ENCODE measurements around the gene SUPT3H.
"Not testable (repeated sequence)": the region's sequence is repeated elsewhere in the genome, so short reads cannot be mapped to it uniquely, and the experiment has no call there.

SUPT3H gene

DNA sequence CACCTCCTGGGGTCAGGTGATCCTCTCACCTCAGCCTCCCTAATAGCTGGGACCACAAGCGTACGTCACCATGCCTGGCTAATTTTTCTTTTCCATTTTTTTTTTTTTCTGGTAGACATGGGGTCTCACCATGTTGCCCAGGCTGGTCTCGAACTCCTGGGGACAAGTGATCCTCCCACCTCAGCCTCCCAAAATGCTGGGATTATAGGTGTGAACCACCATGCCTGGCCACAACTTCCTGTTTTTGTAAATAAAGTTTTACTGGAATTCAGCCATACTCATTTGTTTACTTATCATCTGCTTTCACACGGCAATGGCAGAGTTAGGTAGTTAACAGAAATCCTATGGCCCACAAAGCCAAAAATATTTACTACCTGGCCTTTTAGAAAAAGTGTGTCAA, 57.4 kb downstream of the SUPT3H start:
- no peak for DNase-seq

DNA sequence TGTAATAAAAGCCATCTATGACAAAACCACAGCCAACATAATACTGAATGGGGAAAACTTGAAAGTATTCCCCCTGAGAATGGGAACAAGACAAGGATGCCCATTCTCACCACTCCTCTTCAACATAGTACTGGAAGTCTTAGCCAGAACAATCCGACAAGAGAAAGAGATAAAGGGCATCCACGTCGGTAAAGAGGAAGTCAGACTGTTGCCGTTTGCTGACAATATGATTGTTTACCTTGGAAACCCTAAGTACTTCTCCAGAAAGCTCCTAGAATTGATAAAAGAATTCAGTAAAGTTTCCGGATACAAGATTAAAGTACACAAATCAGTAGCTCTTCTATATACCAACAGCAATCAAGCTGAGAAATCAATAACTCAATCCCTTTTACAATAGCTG, 63.6 kb downstream of the SUPT3H start:
- no peak for DNase-seq

DNA sequence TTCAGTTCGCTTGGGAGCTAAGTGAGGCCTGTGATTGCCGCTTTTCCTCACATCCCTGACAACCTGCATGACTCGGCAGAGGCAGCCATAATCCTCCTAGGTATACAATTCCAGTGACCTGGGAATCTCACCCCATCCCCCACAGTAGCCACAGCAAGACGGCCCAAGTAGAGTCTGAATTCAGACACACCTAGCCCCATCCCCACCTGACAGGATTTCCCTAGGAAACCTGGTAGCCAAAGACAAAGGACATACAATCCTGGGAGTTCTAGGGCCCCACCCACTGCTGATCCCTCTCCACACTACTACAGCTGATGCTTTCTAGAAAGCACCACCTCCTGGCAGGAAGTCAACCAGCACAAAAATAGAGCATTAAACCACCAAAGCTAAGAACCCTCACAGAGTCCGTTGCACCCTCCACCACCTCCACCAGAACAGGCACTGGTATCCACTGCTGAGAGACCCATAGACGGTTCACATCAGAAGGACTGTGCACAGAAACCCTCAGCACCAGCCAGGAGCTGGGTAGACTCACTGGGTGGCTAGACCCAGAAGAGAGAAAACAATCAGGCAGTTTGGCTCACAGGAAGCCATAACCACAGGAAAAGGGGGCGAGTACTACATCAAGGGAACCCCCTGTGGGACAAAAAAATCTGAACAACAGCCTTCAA, 67.5 kb downstream of the SUPT3H start:
- no peak for DNase-seq

DNA sequence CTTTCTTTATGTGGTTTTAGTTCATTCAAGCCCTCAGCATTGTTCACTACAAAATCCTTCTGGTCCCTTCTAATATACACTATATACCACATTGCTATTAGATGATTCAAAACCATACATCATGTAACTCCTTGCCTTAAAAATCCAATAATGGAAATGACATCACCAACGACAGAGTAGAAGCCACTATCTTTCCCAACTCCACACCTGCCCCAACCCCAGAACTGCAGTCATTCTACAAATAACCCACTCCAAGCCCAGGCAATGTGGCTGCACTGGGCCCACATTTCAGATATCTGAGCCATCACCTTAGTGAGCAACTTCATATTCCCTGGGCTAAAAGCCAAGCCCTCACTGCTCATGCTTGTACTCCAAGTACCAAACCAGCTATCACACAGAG, 72.2 kb downstream of the SUPT3H start:
- DNase-seq = no peak

DNA sequence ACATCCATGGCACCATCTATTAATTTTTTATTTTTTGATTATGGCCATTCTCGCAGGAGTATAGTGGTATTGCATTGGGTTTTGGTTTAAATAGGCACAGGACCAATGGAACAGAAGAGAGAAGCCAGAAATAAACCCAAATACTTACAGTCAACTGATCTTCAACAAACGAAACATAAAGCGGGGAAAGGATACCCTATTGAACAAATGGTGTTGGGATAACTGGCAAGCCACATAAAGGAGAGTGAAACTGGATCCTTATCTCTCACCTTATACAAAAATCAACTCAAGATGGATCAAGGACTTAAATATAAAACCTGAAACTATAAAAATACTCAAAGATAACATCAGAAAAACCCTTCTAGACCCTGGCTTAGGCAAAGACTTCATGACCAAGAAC, 74.9 kb downstream of the SUPT3H start:
- no peak for DNase-seq

DNA sequence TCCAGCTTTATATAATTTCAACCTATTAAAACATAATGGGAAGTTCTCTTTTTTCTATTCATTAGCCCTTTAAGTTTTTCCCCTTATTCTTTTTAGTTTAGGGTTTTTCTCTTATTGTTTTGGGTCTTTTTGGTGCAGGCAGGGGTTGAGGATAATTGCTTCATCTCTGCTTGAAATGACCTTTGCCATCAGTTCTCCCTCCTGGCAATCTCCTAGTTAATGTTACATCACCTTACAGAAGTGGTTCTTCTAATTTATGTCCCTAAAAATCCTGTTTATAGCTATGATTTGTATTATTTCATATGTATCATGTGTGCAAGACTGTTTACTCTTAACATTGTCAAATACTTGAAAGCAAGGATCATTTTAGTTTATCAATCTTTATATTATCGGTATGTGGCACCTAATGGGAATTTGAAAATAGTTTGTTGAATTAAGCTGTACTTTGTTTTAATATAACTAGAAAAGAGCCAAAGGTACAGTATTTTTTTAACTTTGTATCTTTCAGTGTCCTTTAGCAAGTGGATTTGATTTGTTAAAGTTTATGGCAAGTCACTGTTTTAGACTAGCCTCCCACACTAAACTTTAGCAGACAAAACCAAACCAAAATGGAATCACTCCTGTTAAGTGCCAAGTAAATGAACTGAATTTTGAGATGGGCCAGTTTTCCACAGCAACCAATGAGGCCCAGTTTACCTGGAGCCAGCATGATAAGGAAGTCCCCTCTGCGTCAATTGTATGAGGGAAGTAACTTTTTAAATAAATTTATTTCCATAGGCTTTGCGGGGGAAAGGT, 76.2 kb downstream of the SUPT3H start:
- DNase-seq = no peak

DNA sequence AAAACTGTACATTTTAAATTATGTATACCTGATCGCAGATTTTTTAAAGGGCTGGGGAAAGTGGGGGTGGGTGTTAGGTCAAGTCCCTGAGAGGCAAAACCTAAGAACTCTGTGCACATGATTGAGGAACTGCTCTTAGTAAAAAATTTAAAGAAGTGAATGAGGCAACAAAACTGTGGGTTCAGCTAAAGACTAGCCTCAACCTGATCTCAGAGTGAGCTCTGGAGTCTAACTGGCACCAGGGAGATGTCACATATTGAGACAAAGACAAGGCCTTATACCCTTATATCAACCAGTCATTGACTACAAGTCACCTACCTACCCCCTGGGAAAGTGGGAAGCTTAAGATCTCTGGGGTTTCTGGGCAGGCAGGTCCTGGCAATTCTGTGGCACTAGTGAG, 77.0 kb downstream of the SUPT3H start:
- DNase-seq = no peak

DNA sequence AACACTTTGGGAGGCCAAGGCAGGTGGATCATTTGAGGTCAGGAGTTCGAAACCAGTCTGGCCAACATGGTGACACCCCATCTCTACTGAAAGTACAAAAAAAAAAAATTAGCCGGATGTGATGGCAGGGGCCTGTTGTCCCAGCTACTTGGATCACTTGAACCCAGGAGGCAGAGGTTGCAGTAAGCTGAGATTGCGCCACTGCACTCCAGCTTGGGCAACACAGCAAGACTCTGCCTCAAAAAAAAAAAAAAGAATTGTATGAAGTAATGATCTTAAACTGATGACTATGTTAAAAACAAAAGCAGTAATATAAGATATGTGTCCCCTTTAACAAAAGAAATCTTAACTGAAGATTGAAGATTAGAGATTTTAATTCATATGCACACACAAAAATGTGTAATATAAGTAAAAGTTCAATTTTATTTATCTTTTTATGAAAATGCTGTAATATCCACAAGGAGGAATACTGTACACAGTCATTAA, 78.6 kb downstream of the SUPT3H start:
- no peak for DNase-seq

DNA sequence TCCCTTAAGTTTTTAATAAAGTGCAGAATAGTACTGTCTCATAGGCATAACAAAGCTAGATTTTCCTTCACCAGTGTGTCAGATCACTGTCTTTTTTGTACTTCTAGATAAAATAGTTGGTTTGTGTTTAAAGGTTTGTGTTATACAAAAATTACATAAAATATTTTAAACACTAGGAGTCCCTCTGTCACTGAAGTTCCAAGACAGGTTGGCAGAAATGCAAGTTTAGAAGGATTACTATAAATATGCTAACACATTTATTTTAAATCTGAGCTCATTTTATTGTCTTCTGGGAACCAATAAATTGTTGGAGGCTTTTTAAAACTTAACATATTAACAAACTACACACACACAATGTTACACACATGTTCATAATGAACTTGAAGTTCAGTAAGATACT, 80.4 kb downstream of the SUPT3H start:
- no peak for DNase-seq

DNA sequence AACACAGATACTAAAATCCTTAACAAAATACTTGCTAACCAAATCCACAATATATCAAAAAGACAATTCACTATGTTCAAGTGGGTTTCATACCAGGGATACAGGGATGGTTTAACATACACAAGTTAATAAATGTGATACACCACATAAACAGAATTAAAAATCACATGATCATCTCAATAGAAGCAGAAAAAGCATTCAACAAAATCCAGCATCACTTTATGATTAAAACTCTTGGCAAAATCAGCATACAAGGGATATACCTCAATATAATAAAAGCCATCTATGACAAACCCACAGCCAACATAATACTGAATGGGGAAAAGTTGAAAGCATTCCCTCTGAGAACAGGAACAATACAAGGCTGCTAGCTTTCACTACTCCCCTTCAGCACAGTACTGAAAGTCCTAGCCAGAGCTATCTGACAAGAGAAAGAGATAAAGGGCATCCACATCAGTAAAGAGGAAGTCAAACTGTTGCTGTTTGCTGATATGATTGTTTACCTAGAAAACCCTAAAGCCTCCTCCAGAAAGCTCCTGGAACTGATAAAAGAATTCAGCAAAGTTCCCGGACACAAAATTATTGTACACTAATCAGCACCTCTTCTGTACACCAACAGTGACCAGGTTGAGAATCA, 83.6 kb downstream of the SUPT3H start:
- DNase-seq = not testable (repeated sequence)

DNA sequence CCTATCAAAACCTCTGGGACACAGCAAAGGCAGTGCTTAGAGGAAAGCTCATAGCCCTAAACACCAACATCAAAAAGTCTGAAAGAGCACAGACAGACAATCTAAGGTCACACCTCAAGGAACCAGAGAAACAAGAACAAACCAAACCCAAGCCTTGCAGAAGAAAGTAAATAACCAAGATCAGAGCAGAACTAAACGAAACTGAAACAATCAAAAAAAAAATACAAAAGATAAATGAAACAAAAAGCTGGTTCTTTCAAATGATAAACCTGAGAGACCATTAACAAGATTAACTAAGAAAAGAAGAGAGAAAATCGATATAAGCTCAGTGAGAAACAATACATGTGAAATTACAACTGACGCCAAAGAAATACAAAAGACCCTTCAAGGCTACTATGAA, 84.4 kb downstream of the SUPT3H start:
- DNase-seq = no peak

DNA sequence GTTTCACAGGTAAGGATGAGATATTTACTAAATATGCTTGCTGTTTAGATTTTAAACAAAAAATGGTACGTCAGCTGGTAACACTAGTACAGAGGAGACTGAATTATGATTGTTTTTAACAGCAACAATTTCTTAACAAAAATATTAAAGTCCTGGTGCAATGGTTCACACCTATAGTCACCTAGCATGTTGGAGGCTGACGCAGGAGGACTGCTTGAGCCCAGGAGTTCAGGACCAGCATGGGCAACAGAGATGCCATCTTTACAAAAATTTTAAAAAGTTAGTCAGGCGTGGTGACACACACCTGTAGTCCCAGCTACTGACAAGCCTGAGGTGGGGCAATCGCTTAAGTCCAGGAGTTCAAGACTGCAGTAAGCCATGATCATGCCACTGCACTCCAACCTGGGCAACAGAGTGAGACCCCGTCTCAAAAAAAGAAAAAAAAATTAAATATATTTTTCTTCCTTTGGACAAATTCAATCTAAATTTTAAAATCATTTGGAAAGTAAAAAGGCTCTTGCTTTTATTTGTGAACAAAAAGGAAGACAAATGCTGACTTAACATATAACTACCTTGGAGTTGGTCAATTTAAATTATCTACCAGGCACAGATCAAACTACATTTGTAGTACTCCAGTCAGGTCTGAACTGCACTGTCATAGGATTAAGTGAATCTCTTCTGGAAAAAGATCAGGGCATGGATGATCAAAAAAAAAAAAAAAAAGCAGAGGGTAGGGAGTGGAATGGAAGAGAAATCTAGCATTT, 87.8 kb downstream of the SUPT3H start:
- no peak for DNase-seq

DNA sequence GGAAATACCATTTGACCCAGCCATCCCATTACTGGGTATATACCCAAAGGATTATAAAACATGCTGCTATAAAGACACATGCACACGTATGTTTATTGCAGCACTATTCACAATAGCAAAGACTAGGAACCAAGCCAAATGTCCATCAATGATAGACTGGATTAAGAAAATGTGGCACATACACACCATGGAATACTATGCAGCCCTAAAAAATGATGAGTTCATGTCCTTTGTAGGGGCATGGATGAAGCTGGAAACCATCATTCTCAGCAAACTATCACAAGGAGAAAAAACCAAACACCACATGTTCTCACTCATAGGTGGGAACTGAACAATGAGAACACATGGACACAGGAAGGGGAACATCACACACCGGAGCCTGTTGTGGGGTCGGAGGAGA, 91.0 kb downstream of the SUPT3H start:
- DNase-seq = not testable (repeated sequence)

DNA sequence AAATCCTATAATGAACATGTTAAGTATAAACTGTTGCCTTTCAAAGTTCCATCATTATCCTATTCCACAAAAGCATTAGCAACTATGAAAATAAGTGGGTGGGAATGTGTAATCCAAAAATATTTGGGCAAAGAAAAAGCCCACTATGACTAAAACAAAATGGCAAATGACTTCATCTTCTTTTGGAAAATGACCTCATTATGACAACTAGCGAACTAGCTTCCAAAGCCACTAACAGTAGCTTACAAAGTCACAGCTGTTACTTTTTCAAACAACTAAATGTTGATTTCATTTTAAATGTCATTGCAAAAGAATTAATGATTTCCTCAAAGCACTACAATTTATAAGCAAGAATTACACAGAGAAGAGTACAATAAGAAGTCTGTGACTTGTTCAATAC, 99.4 kb downstream of the SUPT3H start:
- no peak for DNase-seq

DNA sequence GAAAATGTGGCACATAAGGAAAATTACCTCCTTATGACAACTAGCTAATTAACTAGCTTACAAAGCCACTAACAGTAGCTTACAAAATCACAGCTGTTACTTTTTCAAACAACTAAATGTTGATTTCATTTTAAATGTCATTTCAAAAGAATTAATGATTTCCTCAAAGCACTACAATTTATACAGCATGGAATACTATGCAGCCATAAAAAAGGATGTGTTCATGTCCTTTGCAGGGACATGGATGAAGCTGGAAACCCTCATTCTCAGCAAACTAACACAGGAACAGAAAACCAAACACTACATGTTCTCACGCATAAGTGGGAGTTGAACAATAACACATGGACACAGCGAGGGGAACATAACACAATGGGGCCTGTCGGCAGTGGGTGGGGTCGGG, 100.0 kb downstream of the SUPT3H start:
- DNase-seq = not testable (repeated sequence)

DNA sequence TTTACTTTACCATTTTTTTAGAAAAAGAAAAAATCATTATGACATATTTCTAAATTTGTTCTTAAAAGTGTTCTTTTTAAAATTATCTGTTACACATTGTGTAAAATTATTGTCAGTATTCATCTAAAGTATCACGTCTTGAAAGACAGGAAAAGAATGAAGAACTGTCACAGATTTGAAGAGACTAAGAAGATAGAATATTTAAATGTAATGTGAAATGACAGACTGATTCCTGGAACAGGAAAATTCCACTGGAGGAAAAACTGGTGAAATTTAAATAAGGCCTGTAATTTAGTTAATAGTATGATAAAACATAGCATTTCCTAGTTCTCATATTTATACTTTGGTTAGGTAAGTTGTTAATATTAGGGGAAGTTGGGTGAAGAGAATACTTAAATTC, 102.4 kb downstream of the SUPT3H start:
- DNase-seq = no peak

DNA sequence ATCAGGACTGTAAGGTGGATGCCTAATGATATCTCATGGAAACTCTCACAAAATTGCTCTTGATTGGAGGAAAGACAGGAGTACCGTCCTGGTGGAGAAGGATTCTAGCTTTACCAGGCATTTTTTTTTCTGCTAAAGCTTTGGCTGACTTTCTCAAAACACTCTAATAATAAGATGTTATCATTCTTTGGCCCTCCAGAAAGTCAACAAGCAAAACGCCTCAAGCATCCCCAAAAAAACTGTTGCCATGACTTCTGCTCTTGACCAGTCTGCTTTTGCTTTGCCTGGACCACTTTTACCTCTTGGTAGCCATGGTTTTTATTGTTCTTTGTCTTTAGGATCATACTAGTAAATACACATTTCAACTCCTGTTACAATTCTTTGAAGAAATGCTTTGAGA, 105.1 kb downstream of the SUPT3H start:
- no peak for DNase-seq

DNA sequence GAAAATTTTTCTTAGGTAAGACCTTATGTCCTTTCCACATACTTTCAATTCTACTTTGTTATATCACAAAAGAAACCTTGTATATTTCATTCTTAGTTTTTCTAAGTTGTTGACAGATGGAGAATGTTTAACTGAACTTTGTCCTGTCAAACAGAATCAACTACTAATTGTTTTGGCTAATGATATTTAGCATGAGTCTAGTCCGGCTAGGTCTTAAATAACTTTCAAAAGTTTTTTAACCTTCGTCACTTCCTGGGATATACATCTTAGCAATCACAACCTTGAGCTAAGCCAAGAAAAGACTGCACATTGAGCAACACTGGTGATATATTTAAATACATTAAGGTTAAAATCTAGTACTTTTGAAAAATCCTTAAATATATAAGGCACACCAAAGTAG, 112.5 kb downstream of the SUPT3H start:
- no peak for DNase-seq

DNA sequence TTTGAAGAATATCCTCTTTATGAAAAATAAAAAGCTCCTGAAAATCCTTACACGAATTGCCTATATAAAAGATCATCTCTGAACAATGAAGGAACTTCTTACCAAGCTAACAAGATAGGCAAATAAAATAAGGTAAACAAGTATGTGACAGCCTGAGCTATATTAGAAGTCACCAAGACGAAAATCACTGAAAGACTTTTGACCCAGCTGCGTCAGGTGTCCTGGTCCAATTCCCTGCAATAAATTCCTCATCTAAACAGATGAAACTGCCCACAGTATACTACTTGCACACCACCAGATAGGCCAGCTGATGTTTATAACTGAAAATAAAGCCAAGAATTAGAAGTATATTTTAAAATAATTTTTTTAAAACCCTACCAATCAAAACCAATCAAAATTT, 117.0 kb downstream of the SUPT3H start:
- DNase-seq = no peak

DNA sequence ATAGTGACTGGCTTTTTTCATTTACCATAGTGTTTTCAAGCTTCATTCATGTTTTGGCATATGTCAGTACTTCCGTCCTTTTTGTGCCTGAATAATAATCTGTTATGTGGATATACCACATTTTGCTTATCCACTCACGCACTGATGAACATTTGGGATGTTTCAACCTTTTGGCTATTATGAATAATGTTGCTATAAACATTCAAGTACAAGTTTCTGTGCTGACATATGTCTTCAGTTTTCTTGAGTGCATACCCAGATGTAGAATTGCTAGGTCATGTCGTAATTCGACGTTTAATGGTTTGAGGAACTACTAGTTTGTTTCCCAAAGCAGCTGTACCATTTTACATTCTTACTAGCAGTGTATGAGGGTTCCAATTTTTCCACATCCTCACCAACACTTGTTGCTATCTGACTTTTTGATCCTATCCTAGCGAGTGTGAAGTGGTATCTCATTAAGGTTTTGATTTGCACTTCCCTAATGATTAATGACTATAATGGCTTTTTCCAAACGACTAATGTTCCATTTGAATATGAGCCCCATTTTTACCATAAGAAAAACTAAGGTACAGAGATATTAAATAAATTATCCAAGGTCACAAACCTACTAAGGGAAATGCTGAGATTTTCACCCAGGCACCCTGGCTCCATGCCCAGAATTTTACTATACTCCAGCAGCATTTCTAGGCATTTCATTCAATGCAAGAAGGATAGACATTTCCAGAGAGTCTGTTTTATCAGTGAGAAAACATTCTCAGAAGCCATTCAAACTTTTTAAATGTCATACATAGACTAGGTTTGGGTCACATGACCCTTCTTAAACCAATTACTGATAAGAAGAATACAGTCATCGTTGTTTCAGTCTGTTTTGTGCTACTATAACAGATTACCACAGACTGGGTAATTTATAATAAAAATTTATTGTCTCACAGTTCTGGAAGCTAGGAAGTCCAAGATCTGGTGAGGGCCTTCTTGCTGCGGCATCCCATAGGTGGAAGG, 120.7 kb downstream of the SUPT3H start:
- no peak for DNase-seq

DNA sequence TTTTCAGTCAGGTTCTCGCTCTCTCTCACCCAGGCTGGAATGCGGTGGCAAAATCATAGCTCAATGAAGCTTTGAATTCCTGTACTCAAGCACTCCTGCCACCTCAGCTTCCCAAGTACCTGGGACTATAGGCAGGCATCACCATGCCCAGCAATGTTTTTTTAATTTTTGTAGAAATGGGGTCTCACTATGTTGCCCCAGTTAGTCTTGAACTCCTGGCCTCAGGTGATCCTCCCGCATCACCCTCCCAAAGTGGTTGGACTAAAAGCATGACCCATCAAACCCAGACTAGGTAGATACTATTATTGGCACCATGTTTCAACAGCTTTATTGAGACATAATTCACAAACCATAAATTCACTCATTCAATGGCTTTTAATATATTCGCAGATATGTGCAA, 122.3 kb downstream of the SUPT3H start:
- DNase-seq = no peak

DNA sequence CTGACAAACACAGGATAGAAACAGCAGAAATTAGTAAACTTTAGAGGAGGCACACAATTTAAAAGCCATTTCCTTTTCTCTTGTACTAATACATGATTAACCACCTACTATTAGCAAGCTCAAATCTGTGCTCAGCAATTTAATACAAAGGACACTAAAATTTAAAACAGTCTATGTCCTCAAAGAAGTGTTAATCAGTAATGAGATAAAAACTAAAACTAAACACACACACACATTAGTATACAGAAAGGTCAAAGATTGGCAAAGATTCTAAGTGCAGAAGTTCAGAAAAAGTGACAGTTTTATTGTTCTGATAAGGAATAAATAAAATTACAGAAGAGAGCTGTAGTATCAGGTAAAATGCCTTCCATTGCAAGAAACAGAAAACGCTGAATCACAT, 123.5 kb downstream of the SUPT3H start:
- no peak for DNase-seq

Measured in DMS53 (cell line).